LoVo (cell line): ENCODE measurements around the gene STK39.

Source experiments
- DNase-seq: peaks from one replicate; pipeline ENCODE4 v3.0.0-alpha.2; 2016; ENCODE audit warnings: low spot score

STK39 gene

GRCh38 chr2:167908786-167909185 lies 338.6 kb downstream of the STK39 start:
- no peak for DNase-seq

GRCh38 chr2:167905668-167906067 lies 341.7 kb downstream of the STK39 start:
- DNase-seq: no peak
